Pancreas (tissue), 10 donors: Measurements from ENCODE around the gene SHMT1. TPM values are rescaled to one million over a fixed set of nuclear protein-coding genes. Genes with fewer than 3 reads are reported as not detected.
"Not testable (repeated sequence)": the region's sequence is repeated elsewhere in the genome, so short reads cannot be mapped to it uniquely, and the experiment has no call there.

Experiments used
- ATAC-seq, 4 donors: fragments of 200-7000 bp; cut with Tn5 transposase; one replicate each; pipeline versions ENCODE4 v1.8.0 to v1.9.1; 2020; ENCODE audit warnings: mild to moderate bottlenecking in 4 of 4, moderate library complexity in 4 of 4
- DNase-seq, 6 donors: peaks; one replicate each; pipeline ENCODE4 v3.0.0-alpha.2; 2020
- FAIRE-seq: peaks from 2 replicates; lab custom pipeline; 2012; peaks lifted over from hg19 to GRCh38; lab: Jason Lieb, UNC
- H3K27ac ChIP-seq, 4 donors: fragments of 200-600 bp; sonication (generic); 1 replicate in 3 of 4; 2 replicates in 1 of 4; pipeline versions ENCODE4 v1.5.0 to v1.8.0; 2020
- H3K27me3 ChIP-seq, 4 donors: fragments of 200-600 bp; one replicate each; pipeline ENCODE4 v1.8.0; 2021
- H3K36me3 ChIP-seq, 3 donors: fragments of 200-600 bp; sonication (generic) in 1 of 3; one replicate each; pipeline versions ENCODE4 v1.5.0 to v1.8.0; 2020 to 2021
- H3K4me1 ChIP-seq, 3 donors: fragments of 200-600 bp; one replicate each; pipeline ENCODE4 v1.8.0; 2021
- H3K4me3 ChIP-seq, 4 donors: fragments of 200-600 bp; sonication (generic) in 2 of 4; one replicate each; pipeline versions ENCODE4 v1.5.0 to v1.8.0; 2020 to 2021
- H3K9me3 ChIP-seq, 4 donors: fragments of 200-600 bp; one replicate each; pipeline ENCODE4 v1.8.0; 2021
- CTCF ChIP-seq, 4 donors: fragments of 200-600 bp; sonication (generic) in 3 of 4; IDR thresholded peaks; one replicate each; pipeline versions ENCODE4 v1.5.0 to v1.8.0; 2021; ENCODE audit warnings: antibody characterized with exemption in 4 of 4
- WGBS, 2 donors: extraction: QIAGEN DNeasy Blood & Tissue Kit; methylation state at CpG; one replicate each; pipeline ENCODE4 v1.1.7; 2013; 5-methylcytosine and 5-hydroxymethylcytosine counted together
- intact Hi-C, 3 donors: fragments of 100-400 bp; cut with DNase I; formaldehyde crosslinking; loops; one replicate each; pipeline versions ENCODE4 v1.11.1 to v1.14.2; 2022
- polyA plus RNA-seq, 2 donors: library from polyadenylated mRNA; stranded (reverse); fragments of 200-250 nt; gene quantifications; one replicate each; pipeline ENCODE4 v1.2.3, GENCODE V29; 2013
- total RNA-seq, 6 donors: library from RNA; stranded (reverse); fragmentation: NEBNext Ultra II Directional in 4 of 6; extraction: Animal tissue kit (Norgen Biotek cat#: 25700) in 4 of 6; gene quantifications; one replicate each; pipeline versions ENCODE4 v1.2.1 to v1.2.4, GENCODE V29; 2021 to 2023
- donor health status: healthy with polysubstance abuse.
- donor health status: DM: no; HTN: no; CAD: no; lungs with moderate emphysema.
- donor health status: DM: no; HTN: no; CAD: no.
- donor health status: control.
- donor health status: control.
- donor health status: Bipolar disorder and iron deficiency.
- donor health status: DM: yes; HTN: yes; CAD: no.
- donor health status: DM: no; HTN: no; CAD: no.
- donor health status: DM: no; HTN: no; CAD: no.
- donor health status: DM: yes; HTN: yes; CAD: no.

SHMT1 gene
- total and polyA plus RNA-seq, 8 donors, result 5.8 to 14.3 (median 11.2) TPM

- FAIRE-seq (peak; percentile 81), DNase-seq (peak; percentile 94 to 98 (median 97)), ATAC-seq (peak; percentile 95 to 98 (median 96))
- Histone ChIP-seq H3K4me1 (peaks cover 34 to 51% (median 40%) of the 10 kb centered on the region in 3 donors), H3K9me3 (no peaks in the 10 kb centered on the region), H3K27me3 (no peaks in the 10 kb centered on the region), H3K4me3 (peak within 1 kb of the TSS; percentile 80 to 88 (median 82)), H3K36me3 (no peaks in the 10 kb centered on the region), H3K27ac (peak within 1 kb of the TSS; percentile 66 to 86 (median 84))
- 0% methylated on average over 70 to 78 of the region's 78 CpGs for WGBS, 2 donors
- intact Hi-C loops, result no loop called here
- no peak for TF ChIP-seq CTCF (IDR thresholded peaks at IDR 0.05)
Observed at GRCh38 chr17:18314731-18315561, 48.4 kb downstream of the SHMT1 start, which contains the start of the genes SMCR8 and TOP3A. Gene SMCR8, plus strand, starts transcription at chr17:18315293. Its CDS starts 497 bp downstream, at chr17:18315790. Gene TOP3A, minus strand, starts transcription at chr17:18314994. Its CDS starts 216 bp downstream, at chr17:18314778.

- intact Hi-C loops, result no loop called here
- H3K27me3 ChIP-seq, result no peaks in the 10 kb centered on the region
- H3K9me3 ChIP-seq, result no peaks in the 10 kb centered on the region
- no peak for ATAC-seq
- no peaks in the 10 kb centered on the region for H3K36me3 ChIP-seq
- H3K4me3 ChIP-seq, result peak overlapping the region; percentile 80 to 88 (median 82)
- peaks cover 33 to 49% (median 40%) of the 10 kb centered on the region in 3 donors for H3K4me1 ChIP-seq
- no peak for TF ChIP-seq CTCF (IDR thresholded peaks at IDR 0.05)
- FAIRE-seq, result no peak
- DNase-seq, result no peak
- 0 to 1% methylated on average over 39 of the region's 39 CpGs for WGBS, 2 donors
- peak overlapping the region; percentile 66 to 86 (median 84) for H3K27ac ChIP-seq
Observed at GRCh38 chr17:18314059-18314730, 49.2 kb downstream of the SHMT1 start.

- Histone ChIP-seq H3K4me3 (no peak overlapping the region), H3K9me3 (no peaks in the 10 kb centered on the region), H3K27ac (no peak overlapping the region), H3K27me3 (no peaks in the 10 kb centered on the region), H3K36me3 (peaks cover 0 to 24% (median 0%) of the 10 kb centered on the region in 3 donors), H3K4me1 (peaks cover 0 to 15% (median 10%) of the 10 kb centered on the region in 3 donors)
- FAIRE-seq (no peak), DNase-seq (no peak), ATAC-seq (no peak)
- WGBS, 2 donors, result 94 to 95% methylated on average over 4 of the region's 4 CpGs
- no peak for TF ChIP-seq CTCF (IDR thresholded peaks at IDR 0.05)
- intact Hi-C loops, result no loop called here
Observed at GRCh38 chr17:18309202-18309601, 54.1 kb downstream of the SHMT1 start.

GRCh38 chr17:18303206-18303605 lies 60.1 kb downstream of the SHMT1 start:
- 90 to 94% methylated on average over 13 of the region's 13 CpGs for WGBS, 2 donors
- H3K4me1 ChIP-seq, intact Hi-C loops, H3K9me3 ChIP-seq, ATAC-seq, H3K27ac ChIP-seq, FAIRE-seq, H3K27me3 ChIP-seq, H3K4me3 ChIP-seq, DNase-seq: not testable (repeated sequence)
- H3K36me3 ChIP-seq, result peaks cover 0 to 55% (median 12%) of the 10 kb centered on the region in 3 donors

GRCh38 chr17:18300725-18301480 lies 62.4 kb downstream of the SHMT1 start:
- 92% methylated on average over 8 of the region's 8 CpGs for WGBS, 2 donors
- H3K27me3 ChIP-seq, result no peaks in the 10 kb centered on the region
- H3K27ac ChIP-seq, result no peak overlapping the region
- peaks cover 0 to 40% (median 12%) of the 10 kb centered on the region in 3 donors for H3K36me3 ChIP-seq
- FAIRE-seq, result no peak
- no peak overlapping the region for H3K4me3 ChIP-seq
- TF ChIP-seq CTCF (IDR thresholded peaks at IDR 0.05), result no peak
- no peaks in the 10 kb centered on the region for H3K9me3 ChIP-seq
- intact Hi-C loops, result no loop called here
- no peaks in the 10 kb centered on the region for H3K4me1 ChIP-seq
- peak in 1 of 4 donors; percentile 32 for ATAC-seq
- DNase-seq, result no peak

- ATAC-seq, H3K4me3 ChIP-seq, DNase-seq, H3K9me3 ChIP-seq, H3K27me3 ChIP-seq, intact Hi-C loops, FAIRE-seq, H3K27ac ChIP-seq, H3K4me1 ChIP-seq: not testable (repeated sequence)
- H3K36me3 ChIP-seq, result peaks cover 0 to 31% (median 12%) of the 10 kb centered on the region in 3 donors
- WGBS, 2 donors, result 95 to 96% methylated on average over 13 to 29 of the region's 30 CpGs
Observed at GRCh38 chr17:18298061-18298460, 65.3 kb downstream of the SHMT1 start.
